Pancreas (tissue), 10 donors: ENCODE data around the gene ERF. TPM values are rescaled to one million over a fixed set of nuclear protein-coding genes. Genes with fewer than 3 reads are reported as not detected.

ENCODE experiments used
- ATAC-seq, 4 donors: fragments of 200-7000 bp; cut with Tn5 transposase; one replicate each; pipeline versions ENCODE4 v1.8.0 to v1.9.1; 2020; ENCODE audit warnings: mild to moderate bottlenecking in 4 of 4, moderate library complexity in 4 of 4
- DNase-seq, 6 donors: peaks; one replicate each; pipeline ENCODE4 v3.0.0-alpha.2; 2020
- FAIRE-seq: peaks from 2 replicates; lab custom pipeline; 2012; peaks lifted over from hg19 to GRCh38; lab: Jason Lieb, UNC
- H3K27ac ChIP-seq, 4 donors: fragments of 200-600 bp; sonication (generic); 1 replicate in 3 of 4; 2 replicates in 1 of 4; pipeline versions ENCODE4 v1.5.0 to v1.8.0; 2020
- H3K27me3 ChIP-seq, 4 donors: fragments of 200-600 bp; one replicate each; pipeline ENCODE4 v1.8.0; 2021
- H3K36me3 ChIP-seq, 3 donors: fragments of 200-600 bp; sonication (generic) in 1 of 3; one replicate each; pipeline versions ENCODE4 v1.5.0 to v1.8.0; 2020 to 2021
- H3K4me1 ChIP-seq, 3 donors: fragments of 200-600 bp; one replicate each; pipeline ENCODE4 v1.8.0; 2021
- H3K4me3 ChIP-seq, 4 donors: fragments of 200-600 bp; sonication (generic) in 2 of 4; one replicate each; pipeline versions ENCODE4 v1.5.0 to v1.8.0; 2020 to 2021
- H3K9me3 ChIP-seq, 4 donors: fragments of 200-600 bp; one replicate each; pipeline ENCODE4 v1.8.0; 2021
- WGBS, 2 donors: extraction: QIAGEN DNeasy Blood & Tissue Kit; methylation state at CpG; one replicate each; pipeline ENCODE4 v1.1.7; 2013; 5-methylcytosine and 5-hydroxymethylcytosine counted together
- intact Hi-C, 3 donors: fragments of 100-400 bp; cut with DNase I; formaldehyde crosslinking; loops; one replicate each; pipeline versions ENCODE4 v1.11.1 to v1.14.2; 2022
- polyA plus RNA-seq, 2 donors: library from polyadenylated mRNA; stranded (reverse); fragments of 200-250 nt; gene quantifications; one replicate each; pipeline ENCODE4 v1.2.3, GENCODE V29; 2013
- total RNA-seq, 6 donors: library from RNA; stranded (reverse); fragmentation: NEBNext Ultra II Directional in 4 of 6; extraction: Animal tissue kit (Norgen Biotek cat#: 25700) in 4 of 6; gene quantifications; one replicate each; pipeline versions ENCODE4 v1.2.1 to v1.2.4, GENCODE V29; 2021 to 2023
- TF ChIP-seq, protein P1 (sequence below), 4 donors: fragments of 200-600 bp; sonication (generic) in 3 of 4; IDR thresholded peaks; one replicate each; pipeline versions ENCODE4 v1.5.0 to v1.8.0; 2021; ENCODE audit warnings: antibody characterized with exemption in 4 of 4
- donor health status: healthy with polysubstance abuse.
- donor health status: DM: no; HTN: no; CAD: no; lungs with moderate emphysema.
- donor health status: DM: no; HTN: no; CAD: no.
- donor health status: control.
- donor health status: control.
- donor health status: Bipolar disorder and iron deficiency.
- donor health status: DM: yes; HTN: yes; CAD: no.
- donor health status: DM: no; HTN: no; CAD: no.
- donor health status: DM: no; HTN: no; CAD: no.
- donor health status: DM: yes; HTN: yes; CAD: no.

ERF gene
- total and polyA plus RNA-seq, 8 donors: 20.5 to 48.5 (median 22.9) TPM

DNA sequence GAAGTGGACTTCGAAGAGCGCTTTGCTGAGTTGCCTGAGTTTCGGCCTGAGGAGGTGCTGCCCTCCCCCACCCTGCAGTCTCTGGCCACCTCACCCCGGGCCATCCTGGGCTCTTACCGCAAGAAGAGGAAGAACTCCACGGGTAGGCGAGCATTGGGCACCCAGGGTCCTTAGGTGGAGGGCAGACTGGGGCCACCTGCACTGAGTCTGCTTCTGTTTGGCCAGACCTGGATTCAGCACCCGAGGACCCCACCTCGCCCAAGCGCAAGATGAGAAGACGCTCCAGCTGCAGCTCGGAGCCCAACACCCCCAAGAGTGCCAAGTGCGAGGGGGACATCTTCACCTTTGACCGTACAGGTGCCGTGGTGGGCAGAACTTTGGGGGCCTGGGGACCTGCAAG, 39.0 kb upstream of the ERF start:
- FAIRE-seq (no peak), DNase-seq (peak in 1 of 6 donors; percentile 15), ATAC-seq (no peak)
- H3K27ac ChIP-seq: no peak overlapping the region
- TF ChIP-seq, protein P1, sequence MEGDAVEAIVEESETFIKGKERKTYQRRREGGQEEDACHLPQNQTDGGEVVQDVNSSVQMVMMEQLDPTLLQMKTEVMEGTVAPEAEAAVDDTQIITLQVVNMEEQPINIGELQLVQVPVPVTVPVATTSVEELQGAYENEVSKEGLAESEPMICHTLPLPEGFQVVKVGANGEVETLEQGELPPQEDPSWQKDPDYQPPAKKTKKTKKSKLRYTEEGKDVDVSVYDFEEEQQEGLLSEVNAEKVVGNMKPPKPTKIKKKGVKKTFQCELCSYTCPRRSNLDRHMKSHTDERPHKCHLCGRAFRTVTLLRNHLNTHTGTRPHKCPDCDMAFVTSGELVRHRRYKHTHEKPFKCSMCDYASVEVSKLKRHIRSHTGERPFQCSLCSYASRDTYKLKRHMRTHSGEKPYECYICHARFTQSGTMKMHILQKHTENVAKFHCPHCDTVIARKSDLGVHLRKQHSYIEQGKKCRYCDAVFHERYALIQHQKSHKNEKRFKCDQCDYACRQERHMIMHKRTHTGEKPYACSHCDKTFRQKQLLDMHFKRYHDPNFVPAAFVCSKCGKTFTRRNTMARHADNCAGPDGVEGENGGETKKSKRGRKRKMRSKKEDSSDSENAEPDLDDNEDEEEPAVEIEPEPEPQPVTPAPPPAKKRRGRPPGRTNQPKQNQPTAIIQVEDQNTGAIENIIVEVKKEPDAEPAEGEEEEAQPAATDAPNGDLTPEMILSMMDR (IDR thresholded peaks at IDR 0.05): no peak
- peaks cover 0 to 36% (median 31%) of the 10 kb centered on the region in 3 donors for H3K36me3 ChIP-seq
- H3K9me3 ChIP-seq: no peaks in the 10 kb centered on the region
- WGBS, 2 donors: 92 to 93% methylated on average over 15 of the region's 15 CpGs
- intact Hi-C loops: loop anchor here in 1 of 3 donors (10.0 kb wide), 2 partner anchors 49 to 159 kb away; partner anchors contain the start of genes GSK3A and POU2F2
- H3K4me3 ChIP-seq: no peak overlapping the region
- H3K27me3 ChIP-seq: no peaks in the 10 kb centered on the region
- H3K4me1 ChIP-seq: no peaks in the 10 kb centered on the region

DNA sequence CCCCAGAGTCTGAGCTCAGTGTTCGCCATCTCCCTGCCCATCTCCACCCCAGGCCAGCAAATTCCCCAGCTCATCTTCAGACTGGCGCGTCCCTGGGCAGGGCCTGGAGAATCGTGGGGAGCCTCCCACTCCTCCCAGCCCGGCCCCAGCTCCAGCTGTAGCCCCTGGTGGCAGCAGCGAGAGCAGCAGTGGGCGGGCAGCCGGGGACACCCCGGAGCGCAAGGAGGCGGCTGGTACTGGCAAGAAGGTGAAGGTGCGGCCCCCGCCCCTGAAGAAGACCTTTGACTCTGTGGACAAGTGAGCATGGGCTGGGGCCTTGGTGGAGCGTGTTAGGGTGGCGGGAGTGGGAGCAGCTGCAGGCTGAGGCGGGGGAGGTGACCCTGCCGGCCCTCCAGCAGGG, 38.6 kb upstream of the ERF start:
- WGBS, 2 donors: 83 to 84% methylated on average over 17 of the region's 17 CpGs
- Histone ChIP-seq H3K9me3 (no peaks in the 10 kb centered on the region), H3K36me3 (peaks cover 0 to 40% (median 32%) of the 10 kb centered on the region in 3 donors), H3K4me3 (no peak overlapping the region), H3K4me1 (no peaks in the 10 kb centered on the region), H3K27me3 (no peaks in the 10 kb centered on the region), H3K27ac (no peak overlapping the region)
- ATAC-seq: no peak
- TF ChIP-seq, protein P1 (IDR thresholded peaks at IDR 0.05): no peak
- FAIRE-seq: no peak
- intact Hi-C loops: loop anchor here in 1 of 3 donors (10.0 kb wide), 2 partner anchors 49 to 159 kb away; partner anchors contain the start of genes GSK3A and POU2F2
- DNase-seq: peak in 1 of 6 donors; percentile 12

DNA sequence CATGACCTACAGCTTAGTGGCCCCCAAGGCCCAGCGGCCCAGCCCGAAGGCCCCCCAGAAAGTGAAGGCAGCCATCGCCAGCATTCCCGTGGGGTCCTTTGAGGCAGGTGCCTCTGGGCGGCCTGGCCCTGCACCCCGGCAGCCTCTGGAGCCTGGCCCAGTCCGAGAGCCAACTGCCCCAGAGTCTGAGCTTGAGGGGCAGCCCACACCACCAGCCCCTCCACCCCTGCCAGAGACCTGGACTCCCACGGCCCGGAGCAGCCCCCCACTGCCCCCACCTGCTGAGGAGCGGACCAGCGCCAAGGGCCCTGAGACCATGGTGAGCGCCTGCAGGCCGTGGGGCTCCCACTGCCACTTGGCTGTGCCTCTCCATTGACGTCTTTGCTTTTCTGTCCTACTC, 38.0 kb upstream of the ERF start:
- peaks cover 0 to 45% (median 32%) of the 10 kb centered on the region in 3 donors for H3K36me3 ChIP-seq
- peak in 1 of 6 donors; percentile 79 for DNase-seq
- no peak overlapping the region for H3K4me3 ChIP-seq
- FAIRE-seq: no peak
- no peaks in the 10 kb centered on the region for H3K27me3 ChIP-seq
- H3K27ac ChIP-seq: no peak overlapping the region
- 90 to 94% methylated on average over 14 of the region's 14 CpGs for WGBS, 2 donors
- no peak for ATAC-seq
- TF ChIP-seq, protein P1 (IDR thresholded peaks at IDR 0.05): no peak
- intact Hi-C loops: loop anchor here in 1 of 3 donors (10.0 kb wide), 2 partner anchors 48 to 158 kb away; partner anchors contain the start of genes GSK3A and POU2F2
- H3K9me3 ChIP-seq: no peaks in the 10 kb centered on the region
- H3K4me1 ChIP-seq: no peaks in the 10 kb centered on the region

DNA sequence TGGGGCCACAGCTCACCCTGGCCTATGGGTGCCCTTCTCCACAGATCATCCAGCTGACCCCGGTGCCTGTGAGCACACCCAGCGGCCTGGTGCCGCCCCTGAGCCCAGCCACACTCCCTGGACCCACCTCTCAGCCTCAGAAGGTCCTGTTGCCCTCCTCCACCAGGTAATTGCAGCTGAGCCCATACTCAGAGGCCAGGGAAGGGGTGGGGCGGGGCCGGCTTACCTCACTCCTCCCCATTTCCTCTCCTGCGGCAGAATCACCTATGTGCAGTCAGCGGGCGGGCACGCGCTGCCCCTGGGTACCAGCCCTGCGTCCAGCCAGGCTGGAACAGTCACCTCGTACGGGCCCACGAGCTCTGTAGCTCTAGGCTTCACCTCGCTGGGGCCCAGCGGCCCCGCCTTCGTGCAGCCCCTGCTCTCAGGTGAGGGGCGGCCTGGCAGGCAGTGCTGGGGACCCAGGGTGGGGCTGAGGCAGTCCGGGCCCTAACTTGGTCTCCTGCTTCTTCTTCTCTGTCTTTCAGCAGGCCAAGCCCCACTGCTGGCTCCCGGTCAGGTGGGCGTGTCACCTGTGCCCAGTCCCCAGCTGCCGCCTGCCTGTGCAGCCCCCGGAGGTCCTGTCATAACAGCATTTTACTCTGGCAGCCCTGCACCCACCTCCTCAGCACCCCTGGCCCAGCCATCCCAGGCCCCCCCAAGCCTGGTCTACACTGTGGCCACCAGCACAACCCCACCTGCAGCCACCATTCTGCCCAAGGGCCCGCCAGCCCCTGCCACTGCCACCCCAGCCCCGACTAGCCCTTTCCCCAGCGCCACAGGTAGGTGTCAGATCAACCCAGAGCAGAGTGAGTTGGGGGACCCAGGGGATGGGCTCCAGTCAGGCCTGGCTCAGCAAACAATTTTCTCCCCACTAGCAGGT, 37.4 kb upstream of the ERF start:
- Histone ChIP-seq H3K9me3 (no peaks in the 10 kb centered on the region), H3K4me1 (no peaks in the 10 kb centered on the region), H3K27me3 (no peaks in the 10 kb centered on the region), H3K36me3 (peaks cover 5 to 51% (median 38%) of the 10 kb centered on the region in 3 donors), H3K27ac (no peak overlapping the region), H3K4me3 (no peak overlapping the region)
- intact Hi-C loops: loop anchor here in 1 of 3 donors (10.0 kb wide), 2 partner anchors 48 to 158 kb away; partner anchors contain the start of genes GSK3A and POU2F2
- DNase-seq (peak in 2 of 6 donors; percentile 46 to 74), ATAC-seq (no peak), FAIRE-seq (no peak)
- TF ChIP-seq, protein P1 (IDR thresholded peaks at IDR 0.05): no peak
- 92 to 97% methylated on average over 25 to 27 of the region's 27 CpGs for WGBS, 2 donors
